Measurements from ENCODE around the gene FBN1. TPM values are rescaled to one million over a fixed set of nuclear protein-coding genes. Genes with fewer than 3 reads are reported as not detected.

FBN1 gene
- total and polyA plus RNA-seq, 2 donors (not counting 3 experiments of a cell fraction or from before 2014, with no cell fraction given) = 107 to 111 TPM

DNA sequence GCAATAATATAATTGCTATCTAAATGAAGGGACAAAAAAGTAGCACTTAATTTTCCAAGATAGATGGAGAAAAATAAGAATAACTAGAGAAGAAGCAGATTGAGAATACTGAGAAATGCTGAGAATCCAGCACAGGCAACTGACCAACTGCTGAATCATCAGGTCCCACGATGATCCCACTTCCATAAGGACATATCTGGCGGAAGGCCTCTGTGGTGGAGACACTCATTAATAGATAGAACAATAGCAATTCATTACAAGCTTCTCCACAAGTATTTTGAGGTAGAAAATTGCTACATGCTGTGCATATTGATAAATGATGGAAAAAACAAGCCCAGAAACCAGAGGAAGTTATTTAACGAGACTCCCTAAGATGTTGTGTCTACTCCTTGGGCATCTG is 208.3 kb downstream of the FBN1 start:
- Histone ChIP-seq H3K9me3 (replicated peaks; ENCODE audit: control insufficient read depth, insufficient read depth, low read length) (no peaks in the 10 kb centered on the region), H3K27ac (ENCODE audit: insufficient read depth, low read depth, low read length) (no peak overlapping the region), H3K79me2 (ENCODE audit: control insufficient read depth, insufficient read depth, low read length) (no peaks in the 10 kb centered on the region), H3K27me3 (ENCODE audit: control insufficient read depth in 2 of 2, insufficient read depth in 2 of 2, low read length in 2 of 2) (no peaks in the 10 kb centered on the region), H4K20me1 (replicated peaks; ENCODE audit: control insufficient read depth, extremely low read depth, insufficient read depth, low read length) (no peaks in the 10 kb centered on the region), H3K9me1 (replicated peaks; ENCODE audit: control insufficient read depth, extremely low read depth, insufficient read depth, low read length) (no peaks in the 10 kb centered on the region), H3K9ac (replicated peaks; ENCODE audit: extremely low read depth, insufficient read depth, low read length) (no peak overlapping the region), H3K4me2 (ENCODE audit: insufficient read depth, low read length) (no peak overlapping the region), H3K4me1 (ENCODE audit: control insufficient read depth, extremely low read depth, insufficient read depth, low read length) (no peaks in the 10 kb centered on the region), H3K36me3 (ENCODE audit: control insufficient read depth in 2 of 2, extremely low read depth in 1 of 2, insufficient read depth in 2 of 2, low read length in 2 of 2) (peaks cover 5 to 25% of the 10 kb centered on the region in 2 experiments), H3K4me3 (replicated peaks in 1 of 3; ENCODE audit: insufficient read depth in 1 of 3, low read depth in 1 of 3, low read length in 3 of 3) (no peak overlapping the region), H2AFZ (ENCODE audit: low read depth, low read length) (no peak overlapping the region)
- intact Hi-C loops (cut with micrococcal nuclease) (no loop called here), dilution Hi-C loops (cut with MboI; ENCODE audit: extremely low pct_ligation_motif_present, low sequenced_read_pairs) (no loop called here)
- POLR2A ChIA-PET = no interaction called here
- TF ChIP-seq EZH2 (IDR thresholded peaks at IDR 0.05; ENCODE audit: borderline replicate concordance, low read depth, low read length, severe bottlenecking) = no peak
- no peak for TF ChIP-seq FOS (IDR thresholded peaks at IDR 0.05; ENCODE audit: borderline replicate concordance, insufficient read depth, low read length)
- no peak for TF ChIP-seq GATA2 (IDR thresholded peaks at IDR 0.05; ENCODE audit: insufficient read depth, insufficient read length, low read depth, low read length)
- TF ChIP-seq, protein P1, sequence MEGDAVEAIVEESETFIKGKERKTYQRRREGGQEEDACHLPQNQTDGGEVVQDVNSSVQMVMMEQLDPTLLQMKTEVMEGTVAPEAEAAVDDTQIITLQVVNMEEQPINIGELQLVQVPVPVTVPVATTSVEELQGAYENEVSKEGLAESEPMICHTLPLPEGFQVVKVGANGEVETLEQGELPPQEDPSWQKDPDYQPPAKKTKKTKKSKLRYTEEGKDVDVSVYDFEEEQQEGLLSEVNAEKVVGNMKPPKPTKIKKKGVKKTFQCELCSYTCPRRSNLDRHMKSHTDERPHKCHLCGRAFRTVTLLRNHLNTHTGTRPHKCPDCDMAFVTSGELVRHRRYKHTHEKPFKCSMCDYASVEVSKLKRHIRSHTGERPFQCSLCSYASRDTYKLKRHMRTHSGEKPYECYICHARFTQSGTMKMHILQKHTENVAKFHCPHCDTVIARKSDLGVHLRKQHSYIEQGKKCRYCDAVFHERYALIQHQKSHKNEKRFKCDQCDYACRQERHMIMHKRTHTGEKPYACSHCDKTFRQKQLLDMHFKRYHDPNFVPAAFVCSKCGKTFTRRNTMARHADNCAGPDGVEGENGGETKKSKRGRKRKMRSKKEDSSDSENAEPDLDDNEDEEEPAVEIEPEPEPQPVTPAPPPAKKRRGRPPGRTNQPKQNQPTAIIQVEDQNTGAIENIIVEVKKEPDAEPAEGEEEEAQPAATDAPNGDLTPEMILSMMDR (IDR thresholded peaks at IDR 0.05; ENCODE audit: extremely low read depth in 1 of 2, insufficient read depth in 1 of 2, low read depth in 1 of 2, low read length in 2 of 2) = no peak
- TF ChIP-seq JUN (IDR thresholded peaks at IDR 0.05; ENCODE audit: borderline replicate concordance, insufficient read depth, insufficient read length, low read depth) = no peak
- TF ChIP-seq POLR2AphosphoS5 (IDR thresholded peaks at IDR 0.05; ENCODE audit: insufficient read depth, low read depth, low read length) = no peak
- TF ChIP-seq MYC (IDR thresholded peaks at IDR 0.05; ENCODE audit: low read depth, low read length) = no peak
- no peak for TF ChIP-seq POLR2A (IDR thresholded peaks at IDR 0.05; ENCODE audit: low read depth, low read length)
- TF ChIP-seq, protein P2, sequence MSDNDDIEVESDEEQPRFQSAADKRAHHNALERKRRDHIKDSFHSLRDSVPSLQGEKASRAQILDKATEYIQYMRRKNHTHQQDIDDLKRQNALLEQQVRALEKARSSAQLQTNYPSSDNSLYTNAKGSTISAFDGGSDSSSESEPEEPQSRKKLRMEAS (IDR thresholded peaks at IDR 0.05; ENCODE audit: insufficient read depth, insufficient read length) = no peak
- BruUV-seq (replicated peaks) = no TSS peak
- CTCF ChIA-PET = interaction anchor here (0.6 to 2.1 kb wide), 3 partner anchors 8 to 79 kb away, joined by 3 to 9 read pairs (median 5); no protein-coding TSS in a partner anchor
- DNase-seq (ENCODE audit: low read depth, low spot score) = no peak
- no peak for FAIRE-seq

Measured in endothelial cell of umbilical vein (primary cell).